GM12878 (cell line): ENCODE data around the gene CACNG8. TPM values are rescaled to one million over a fixed set of nuclear protein-coding genes. Genes with fewer than 3 reads are reported as not detected.

Experiments used
- ATAC-seq: fragments of 200-7000 bp; cut with Tn5 transposase; 3 replicates; pipeline ENCODE4 v1.9.1; 2020; ENCODE audit warnings: mild to moderate bottlenecking, moderate library complexity
- BruUV-seq: library from RNA; stranded (reverse); fragments of 400-500 nt; replicated peaks from 2 replicates; lab custom pipeline; 2021; lab: Mats Ljungman, UMichigan
- CTCF ChIA-PET: fragments of 300-600 bp; sonication (Branson Sonifier 250); formaldehyde crosslinking; extraction: SDS; loops from one replicate; lab custom pipeline; 2021; ENCODE audit warnings: inconsistent platforms; lab: Yijun Ruan, JAX
- POLR2A ChIA-PET: fragments of 350-600 bp; formaldehyde crosslinking; extraction: SDS; loops from one replicate; lab custom pipeline; 2021; ENCODE audit warnings: inconsistent platforms; lab: Charles Lee
- RAD21 ChIA-PET: fragments of 300-600 bp; sonication (Branson Sonifier 250); formaldehyde crosslinking; loops from one replicate; lab custom pipeline; 2023; ENCODE audit warnings: antibody characterized with exemption; ENCODE audit not compliant: unreplicated experiment; lab: Charles Lee
- SMC1A ChIA-PET: fragments of 300-600 bp; sonication (Branson Sonifier 250); formaldehyde crosslinking; loops from one replicate; lab custom pipeline; 2023; ENCODE audit not compliant: unreplicated experiment, uncharacterized antibody; lab: Charles Lee
- DNase-seq: peaks from one replicate; pipeline ENCODE4 v3.0.0-alpha.2; 2011; ENCODE audit warnings: low read depth, low spot score
- FAIRE-seq: peaks from 3 replicates; lab custom pipeline; 2011; peaks lifted over from hg19 to GRCh38; lab: Jason Lieb, UNC
- H2AFZ ChIP-seq: 2 replicates; pipeline ENCODE4 v1.6.0; 2011; ENCODE audit warnings: low read depth, low read length, control low read depth; ENCODE audit not compliant: control insufficient read depth
- H3K27ac ChIP-seq: 2 replicates; pipeline ENCODE4 v1.5.1; 2011; ENCODE audit warnings: control low read depth; ENCODE audit not compliant: control insufficient read depth, insufficient read depth
- H3K27me3 ChIP-seq, 2 experiments: replicated peaks in 1 of 2; 2 replicates each; pipeline versions ENCODE4 v1.6.0 to v1.6.1; 2011; ENCODE audit warnings: low read length in 1 of 2; ENCODE audit not compliant: control insufficient read depth in 2 of 2, insufficient read depth in 2 of 2
- H3K36me3 ChIP-seq, 2 experiments: 2 replicates each; pipeline ENCODE4 v1.5.1; 2011; ENCODE audit warnings: low read length in 1 of 2; ENCODE audit not compliant: control insufficient read depth in 2 of 2, insufficient read depth in 2 of 2
- H3K4me1 ChIP-seq: 2 replicates; pipeline ENCODE4 v1.6.1; 2011; ENCODE audit warnings: mild to moderate bottlenecking, low read length, moderate library complexity, mixed read lengths; ENCODE audit not compliant: control insufficient read depth, insufficient read depth
- H3K4me2 ChIP-seq: 2 replicates; pipeline ENCODE4 v1.6.0; 2011; ENCODE audit warnings: control low read depth; ENCODE audit not compliant: control insufficient read depth, insufficient read depth
- H3K4me3 ChIP-seq: fragments of 200-600 bp; sonication (generic); 2 replicates; pipeline ENCODE4 v1.5.1; 2016
- H3K79me2 ChIP-seq: 2 replicates; pipeline ENCODE4 v1.6.0; 2011; ENCODE audit warnings: low read length; ENCODE audit not compliant: control insufficient read depth, insufficient read depth
- H3K9ac ChIP-seq: 2 replicates; pipeline ENCODE4 v1.8.0; 2011; ENCODE audit warnings: low read length, control low read depth, mixed read lengths; ENCODE audit not compliant: control insufficient read depth, insufficient read depth
- H3K9me3 ChIP-seq: replicated peaks from 3 replicates; pipeline ENCODE4 v1.5.1; 2011; ENCODE audit warnings: mild to moderate bottlenecking, low read length; ENCODE audit not compliant: control insufficient read depth, insufficient read depth
- H4K20me1 ChIP-seq: 2 replicates; pipeline ENCODE4 v1.6.0; 2011; ENCODE audit not compliant: control insufficient read depth, insufficient read depth
- KAT2A ChIP-seq: conservative IDR thresholded peaks from 2 replicates; pipeline ENCODE4 v1.6.1; 2011; ENCODE audit warnings: low read depth, low read length; ENCODE audit not compliant: control insufficient read depth
- SIX5 ChIP-seq: IDR thresholded peaks from 2 replicates; pipeline ENCODE4 v1.6.1; 2011; ENCODE audit warnings: mild to moderate bottlenecking, low read depth, low read length, moderate library complexity; ENCODE audit not compliant: severe bottlenecking
- WRNIP1 ChIP-seq: IDR thresholded peaks from 2 replicates; pipeline ENCODE4 v1.6.1; 2011; ENCODE audit warnings: low read depth, low read length, improper control_type of control experiment, borderline replicate concordance
- WGBS: methylation state at CpG from one replicate; pipeline ENCODE4 v1.1.6; 2016; ENCODE audit warnings: low lambda C conversion rate; ENCODE audit not compliant: insufficient replicate concordance, insufficient coverage; ENCODE audit errors: missing lambda C conversion rate; 5-methylcytosine and 5-hydroxymethylcytosine counted together
- in situ Hi-C: fragments of 300-500 bp; cut with MboI; formaldehyde crosslinking; loops from 9 replicates; pipeline ENCODE4 v1.14.3; 2018; ENCODE audit warnings: mixed read lengths
- intact Hi-C: fragments of 100-400 bp; cut with micrococcal nuclease; formaldehyde crosslinking; loops from one replicate; pipeline ENCODE4 v1.14.2; 2022; ENCODE audit not compliant: unreplicated experiment
- polyA plus RNA-seq, 11 experiments: library from polyadenylated mRNA; depleted of rRNA in 4 of 11; unstranded in 6 of 11; stranded (reverse) in 5 of 11; fragments of >200 nt; fragmentation: Nextera tagmentation in 4 of 11; fragmentation: Illumina TruSeq in 1 of 11; extraction: Ambion mirVana in 4 of 11; extraction: Trizol in 1 of 11; gene quantifications; 1 replicate in 1 of 11; 2 replicates in 10 of 11; pipeline versions ENCODE4 v1.2.1 to v1.2.3, GENCODE V29; 2011 to 2016; ENCODE audit warnings: inconsistent platforms in 2 of 11, missing spikeins in 2 of 11, low read depth in 1 of 11
- total RNA-seq, 4 experiments: library from RNA; depleted of rRNA in 3 of 4; stranded (reverse); fragments of >200 nt in 3 of 4; fragmentation: Illumina TruSeq in 1 of 4; extraction: Trizol in 1 of 4; gene quantifications; 2 replicates each; pipeline versions ENCODE4 v1.2.1 to v1.2.3, GENCODE V29; 2013 to 2021
- TF ChIP-seq, protein P1 (sequence below): IDR thresholded peaks from 2 replicates; pipeline ENCODE4 v1.6.1; 2012; ENCODE audit warnings: low read length, inconsistent platforms
- TF ChIP-seq, protein P2 (sequence below): fragments of 450-650 bp; IDR thresholded peaks from 2 replicates; pipeline ENCODE4 v1.6.1; 2014; ENCODE audit warnings: mild to moderate bottlenecking

The CACNG8 gene
- total and polyA plus RNA-seq, 10 of the 15 experiments (the other 5 are each of a cell fraction or from before 2014, with no cell fraction given) = not detected

GRCh38 chr19:53969366-53969765, 6.6 kb downstream of the CACNG8 start:
- Histone ChIP-seq H3K4me1 (no peaks in the 10 kb centered on the region), H3K9ac (no peak overlapping the region), H4K20me1 (no peaks in the 10 kb centered on the region), H3K4me2 (no peak overlapping the region), H2AFZ (no peak overlapping the region), H3K4me3 (no peak overlapping the region), H3K36me3 (no peaks in the 10 kb centered on the region), H3K27me3 (no peaks in the 10 kb centered on the region), H3K9me3 (no peaks in the 10 kb centered on the region; the same call in 2 of the 3 replicates), H3K27ac (no peak overlapping the region), H3K79me2 (no peaks in the 10 kb centered on the region)
- TF ChIP-seq, protein P1, sequence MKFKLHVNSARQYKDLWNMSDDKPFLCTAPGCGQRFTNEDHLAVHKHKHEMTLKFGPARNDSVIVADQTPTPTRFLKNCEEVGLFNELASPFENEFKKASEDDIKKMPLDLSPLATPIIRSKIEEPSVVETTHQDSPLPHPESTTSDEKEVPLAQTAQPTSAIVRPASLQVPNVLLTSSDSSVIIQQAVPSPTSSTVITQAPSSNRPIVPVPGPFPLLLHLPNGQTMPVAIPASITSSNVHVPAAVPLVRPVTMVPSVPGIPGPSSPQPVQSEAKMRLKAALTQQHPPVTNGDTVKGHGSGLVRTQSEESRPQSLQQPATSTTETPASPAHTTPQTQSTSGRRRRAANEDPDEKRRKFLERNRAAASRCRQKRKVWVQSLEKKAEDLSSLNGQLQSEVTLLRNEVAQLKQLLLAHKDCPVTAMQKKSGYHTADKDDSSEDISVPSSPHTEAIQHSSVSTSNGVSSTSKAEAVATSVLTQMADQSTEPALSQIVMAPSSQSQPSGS = no peak
- TF ChIP-seq WRNIP1 (no peak), KAT2A (no peak), SIX5 (no peak)
- TF ChIP-seq, protein P2, sequence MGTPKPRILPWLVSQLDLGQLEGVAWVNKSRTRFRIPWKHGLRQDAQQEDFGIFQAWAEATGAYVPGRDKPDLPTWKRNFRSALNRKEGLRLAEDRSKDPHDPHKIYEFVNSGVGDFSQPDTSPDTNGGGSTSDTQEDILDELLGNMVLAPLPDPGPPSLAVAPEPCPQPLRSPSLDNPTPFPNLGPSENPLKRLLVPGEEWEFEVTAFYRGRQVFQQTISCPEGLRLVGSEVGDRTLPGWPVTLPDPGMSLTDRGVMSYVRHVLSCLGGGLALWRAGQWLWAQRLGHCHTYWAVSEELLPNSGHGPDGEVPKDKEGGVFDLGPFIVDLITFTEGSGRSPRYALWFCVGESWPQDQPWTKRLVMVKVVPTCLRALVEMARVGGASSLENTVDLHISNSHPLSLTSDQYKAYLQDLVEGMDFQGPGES = no peak
- ATAC-seq (no peak), DNase-seq (no peak), FAIRE-seq (no peak)
- WGBS = 37% methylated on average over 6 of the region's 6 CpGs
- intact Hi-C loops = no loop called here
- CTCF ChIA-PET = no interaction called here
- no TSS peak for BruUV-seq
- in situ Hi-C loops = no loop called here
- SMC1A ChIA-PET = interaction anchor here (0.8 kb wide), 1 partner anchor 140 kb away, joined by 3 read pairs; no protein-coding TSS in a partner anchor
- POLR2A ChIA-PET = no interaction called here
- RAD21 ChIA-PET = no interaction called here
